HepG2 (cell line): ENCODE data around the gene SLC16A3. TPM values are rescaled to one million over a fixed set of nuclear protein-coding genes. Genes with fewer than 3 reads are reported as not detected.
A peak's percentile ranks its signal among the peaks of the same experiment; 100 is the strongest.

Source experiments
- CBX5 ChIP-seq: sonication (generic); formaldehyde crosslinking; IDR thresholded peaks from 2 replicates; pipeline ENCODE4 v1.4.0; 2020; ENCODE audit warnings: missing genetic modification reagents, borderline replicate concordance
- HNRNPLL ChIP-seq: fragments of 200-400 bp; formaldehyde crosslinking; IDR thresholded peaks from 2 replicates; pipeline ENCODE4 v1.6.1; 2017; ENCODE audit warnings: mild to moderate bottlenecking, low read depth, low read length; ENCODE audit not compliant: poor library complexity, severe bottlenecking
- IRF9 ChIP-seq: sonication (generic); formaldehyde crosslinking; IDR thresholded peaks from 2 replicates; pipeline ENCODE4 v1.8.0; 2022; ENCODE audit warnings: missing genetic modification reagents, mild to moderate bottlenecking, borderline replicate concordance
- MXD3 ChIP-seq: IDR thresholded peaks from 2 replicates; pipeline ENCODE4 v1.6.1; 2016; ENCODE audit warnings: mild to moderate bottlenecking, missing biosample characterization, missing genetic modification reagents
- RARG ChIP-seq: sonication (generic); formaldehyde crosslinking; IDR thresholded peaks from 2 replicates; pipeline ENCODE4 v1.4.0; 2020; ENCODE audit warnings: low read depth, mild to moderate bottlenecking, missing genetic modification reagents
- RFX3 ChIP-seq: IDR thresholded peaks from 2 replicates; pipeline ENCODE4 v1.6.1; 2016; ENCODE audit warnings: missing biosample characterization, missing genetic modification reagents
- RFXAP ChIP-seq: sonication (generic); formaldehyde crosslinking; IDR thresholded peaks from 2 replicates; pipeline ENCODE4 v1.4.0; 2020; ENCODE audit warnings: missing genetic modification reagents, borderline replicate concordance
- SALL2 ChIP-seq: sonication (generic); formaldehyde crosslinking; IDR thresholded peaks from 2 replicates; pipeline ENCODE4 v1.8.1; 2023; ENCODE audit warnings: mild to moderate bottlenecking, missing genetic modification reagents, inconsistent platforms
- SETDB1 ChIP-seq: sonication (generic); formaldehyde crosslinking; IDR thresholded peaks from 2 replicates; pipeline ENCODE4 v1.5.1; 2020; ENCODE audit warnings: missing genetic modification reagents, mild to moderate bottlenecking, borderline replicate concordance
- ZBTB4 ChIP-seq: sonication (generic); formaldehyde crosslinking; IDR thresholded peaks from 2 replicates; pipeline ENCODE4 v1.4.0; 2020; ENCODE audit warnings: missing genetic modification reagents, mild to moderate bottlenecking, borderline replicate concordance
- ZNF205 ChIP-seq: IDR thresholded peaks from 2 replicates; pipeline ENCODE4 v1.6.1; 2018; ENCODE audit warnings: missing biosample characterization, missing genetic modification reagents
- ZNF34 ChIP-seq: sonication (generic); formaldehyde crosslinking; IDR thresholded peaks from 2 replicates; pipeline ENCODE4 v1.4.0; 2020; ENCODE audit warnings: mild to moderate bottlenecking, missing genetic modification reagents, borderline replicate concordance
- ZNF441 ChIP-seq: sonication (generic); formaldehyde crosslinking; IDR thresholded peaks from 2 replicates; pipeline ENCODE4 v1.7.0; 2021; ENCODE audit warnings: missing genetic modification reagents, borderline replicate concordance
- ZNF569 ChIP-seq: sonication (generic); formaldehyde crosslinking; IDR thresholded peaks from 2 replicates; pipeline ENCODE4 v1.5.0; 2020; ENCODE audit warnings: mild to moderate bottlenecking, missing genetic modification reagents, moderate library complexity, borderline replicate concordance
- ZNF597 ChIP-seq: sonication (generic); formaldehyde crosslinking; IDR thresholded peaks from 2 replicates; pipeline ENCODE4 v1.5.0; 2020; ENCODE audit warnings: missing genetic modification reagents
- ZNF639 ChIP-seq: conservative IDR thresholded peaks from 2 replicates; pipeline ENCODE4 v1.6.1; 2018; ENCODE audit warnings: missing genetic modification reagents
- ZNF724P ChIP-seq: sonication (generic); formaldehyde crosslinking; IDR thresholded peaks from 2 replicates; pipeline ENCODE4 v1.8.0; 2022; ENCODE audit warnings: missing genetic modification reagents, borderline replicate concordance
- ZNF782 ChIP-seq: sonication (generic); formaldehyde crosslinking; IDR thresholded peaks from 2 replicates; pipeline ENCODE4 v1.4.0; 2020; ENCODE audit warnings: missing genetic modification reagents, mild to moderate bottlenecking, borderline replicate concordance
- ZNF850 ChIP-seq: sonication (generic); formaldehyde crosslinking; conservative IDR thresholded peaks from 2 replicates; pipeline ENCODE4 v1.9.0; 2021; ENCODE audit warnings: mild to moderate bottlenecking, missing genetic modification reagents
- ZNF879 ChIP-seq: sonication (generic); formaldehyde crosslinking; IDR thresholded peaks from 2 replicates; pipeline ENCODE4 v1.8.1; 2023; ENCODE audit warnings: missing genetic modification reagents
- polyA plus RNA-seq, 8 experiments: library from polyadenylated mRNA; depleted of rRNA in 3 of 8; stranded (reverse) in 7 of 8; unstranded in 1 of 8; fragments of >200 nt; fragmentation: Illumina TruSeq in 4 of 8; extraction: Trizol in 4 of 8; gene quantifications; 2 replicates each; pipeline versions ENCODE4 v1.2.1 to v1.2.3, GENCODE V29; 2011 to 2016; ENCODE audit warnings: low read depth in 4 of 8, missing spikeins in 1 of 8, mixed read lengths in 1 of 8; ENCODE audit not compliant: insufficient read depth in 1 of 8
- total RNA-seq, 5 experiments: library from RNA; depleted of rRNA; stranded (reverse); fragments of >200 nt; fragmentation: Illumina TruSeq; extraction: Trizol; gene quantifications; 2 replicates each; pipeline ENCODE4 v1.2.3, GENCODE V29; 2016; ENCODE audit warnings: low read depth in 1 of 5

SLC16A3 gene
- total and polyA plus RNA-seq, 2 of the 13 experiments (the other 11 are each of a cell fraction or from before 2014, with no cell fraction given): 242 to 349 TPM

GRCh38 chr17:82231562-82232321 is 2.9 kb downstream of the SLC16A3 start (continued):
- TF ChIP-seq HNRNPLL (peak; percentile 73), RARG (CRISPR knock-in tag) (no peak), ZNF441 (CRISPR knock-in tag) (0 out of 2 replicates have a peak, but pooled peaks have one; percentile 50), ZNF879 (CRISPR knock-in tag) (no peak), ZNF569 (CRISPR knock-in tag) (no peak), ZBTB4 (peak; percentile 93), IRF9 (CRISPR knock-in tag) (peak; percentile 78; the same call in 1 of the 2 replicates), ZNF724P (CRISPR knock-in tag) (0 out of 2 replicates have a peak, but pooled peaks have one; percentile 68), ZNF850 (no peak; the same call in 1 of the 2 replicates), ZNF205 (CRISPR knock-in tag) (peak; percentile 73; the same call in 1 of the 2 replicates), SALL2 (CRISPR knock-in tag) (no peak; the same call in 1 of the 2 replicates), ZNF597 (CRISPR knock-in tag) (peak; percentile 22; the same call in 1 of the 2 replicates), CBX5 (CRISPR knock-in tag) (peak; percentile 42; the same call in 1 of the 2 replicates), ZNF34 (CRISPR knock-in tag) (0 out of 2 replicates have a peak, but pooled peaks have one; percentile 75), RFXAP (CRISPR knock-in tag) (peak; percentile 77), MXD3 (CRISPR knock-in tag) (no peak), SETDB1 (no peak), ZNF782 (peak; percentile 30; the same call in 1 of the 2 replicates), RFX3 (no peak), ZNF639 (CRISPR knock-in tag) (0 out of 2 replicates have a peak, but pooled peaks have one; percentile 49)
